Jurkat, Clone E6-1 (cell line): ENCODE results near the gene TRPM3.

ENCODE experiments used
- DNase-seq: peaks from one replicate; pipeline ENCODE4 v3.0.0-alpha.2; 2011; ENCODE audit warnings: low read depth, low spot score
- H3K4me3 ChIP-seq: 2 replicates; pipeline ENCODE4 v1.5.1; 2011; ENCODE audit warnings: mild to moderate bottlenecking, low read length, control low read depth, moderate library complexity

The TRPM3 gene

DNA sequence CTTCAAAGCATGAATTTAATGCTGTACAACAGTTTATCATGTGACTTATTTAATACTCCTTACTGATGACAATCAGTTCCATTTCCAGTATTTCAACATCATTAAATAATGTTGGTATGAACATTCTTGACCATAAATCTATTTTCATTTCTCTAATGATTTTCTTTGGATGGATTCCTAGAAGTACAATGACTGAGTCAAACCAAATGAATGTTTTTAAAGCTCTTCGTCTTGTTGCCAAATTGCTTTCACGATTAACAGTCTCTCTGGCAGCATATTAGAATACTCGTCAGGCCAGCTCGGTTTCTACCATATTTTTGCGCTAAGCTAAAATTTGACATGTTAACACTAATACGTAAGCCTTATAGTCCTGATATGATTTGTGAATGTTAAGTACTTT is 197.0 kb downstream of the TRPM3 start:
- DNase-seq = no peak
- H3K4me3 ChIP-seq = no peak overlapping the region

DNA sequence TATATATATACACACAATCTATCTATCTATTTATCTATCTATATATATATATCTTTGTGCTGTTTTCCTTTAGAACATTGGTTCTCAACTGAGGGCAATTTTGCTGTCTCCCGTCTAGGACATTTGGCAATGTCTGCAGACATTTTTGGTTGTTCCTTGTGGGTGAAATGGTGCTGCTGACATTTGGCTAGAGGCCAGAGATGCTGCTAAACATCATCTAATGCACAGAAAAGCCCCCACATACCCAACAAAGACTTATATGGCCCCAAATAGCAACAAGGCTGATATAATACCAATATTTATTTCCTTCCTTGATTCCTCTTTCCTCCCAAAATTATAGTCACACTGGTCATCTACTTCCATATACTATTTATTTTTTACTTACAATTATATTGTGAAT is 197.5 kb downstream of the TRPM3 start:
- DNase-seq = no peak
- H3K4me3 ChIP-seq = no peak overlapping the region

- no peak for DNase-seq
- no peak overlapping the region for H3K4me3 ChIP-seq
Measured at GRCh38 chr9:70921136-70921535, 200.3 kb downstream of the TRPM3 start.

- DNase-seq = no peak
- H3K4me3 ChIP-seq = no peak overlapping the region
Measured at GRCh38 chr9:70917277-70917676, 204.1 kb downstream of the TRPM3 start.

GRCh38 chr9:70911791-70912190 is 209.6 kb downstream of the TRPM3 start:
- no peak overlapping the region for H3K4me3 ChIP-seq
- no peak for DNase-seq

GRCh38 chr9:70910598-70910997 is 210.8 kb downstream of the TRPM3 start:
- H3K4me3 ChIP-seq = no peak overlapping the region
- no peak for DNase-seq

GRCh38 chr9:70902692-70903131 is 218.7 kb downstream of the TRPM3 start:
- DNase-seq = no peak
- no peak overlapping the region for H3K4me3 ChIP-seq

GRCh38 chr9:70902171-70902570 is 219.2 kb downstream of the TRPM3 start:
- no peak for DNase-seq

GRCh38 chr9:70901746-70902145 is 219.7 kb downstream of the TRPM3 start:
- H3K4me3 ChIP-seq = no peak overlapping the region
- DNase-seq = no peak

More at GRCh38 chr9:70902171-70902570, 219.2 kb downstream of the TRPM3 start:
- H3K4me3 ChIP-seq = no peak overlapping the region

GRCh38 chr9:70901013-70901412 is 220.4 kb downstream of the TRPM3 start:
- H3K4me3 ChIP-seq = no peak overlapping the region
- DNase-seq = no peak

GRCh38 chr9:70893580-70894122 is 227.8 kb downstream of the TRPM3 start:
- no peak overlapping the region for H3K4me3 ChIP-seq
- no peak for DNase-seq

DNA sequence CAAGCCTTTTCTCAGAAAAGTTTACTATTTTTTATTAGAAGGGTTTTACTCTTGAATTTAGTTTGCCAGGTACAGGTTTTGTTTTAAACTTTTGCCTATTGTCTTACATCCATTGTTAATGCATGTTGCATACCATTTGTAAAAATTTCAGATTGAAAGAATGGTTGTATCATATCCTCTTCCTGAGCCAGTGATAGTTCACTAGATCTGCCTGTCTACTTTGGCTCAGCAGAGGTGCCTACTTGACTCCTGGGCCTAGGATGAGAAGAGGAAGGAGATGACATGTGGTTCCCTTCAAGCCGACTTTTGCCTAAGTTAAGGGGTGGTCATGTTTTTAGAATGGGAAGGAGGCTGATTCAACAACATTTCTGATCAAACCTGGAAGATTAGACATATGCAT is 232.9 kb downstream of the TRPM3 start:
- DNase-seq = no peak
- H3K4me3 ChIP-seq = no peak overlapping the region

DNA sequence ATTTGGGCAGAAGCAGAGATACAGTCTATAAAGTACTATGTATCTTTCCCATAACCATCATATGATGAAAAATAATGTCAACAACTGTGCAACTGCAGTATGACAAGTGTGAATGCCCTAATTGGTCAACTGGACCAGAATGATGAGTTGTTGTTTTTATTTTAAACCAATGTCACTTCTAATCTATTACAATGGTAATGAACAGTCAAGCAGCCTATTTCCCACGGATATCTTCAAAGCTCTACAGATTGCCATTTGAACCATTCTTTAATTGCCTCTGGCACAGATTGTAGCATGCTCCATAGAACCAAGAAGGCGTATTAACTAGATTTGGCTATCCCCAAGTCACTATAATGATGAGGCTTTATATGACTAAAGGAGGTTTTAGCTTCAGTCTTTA is 233.6 kb downstream of the TRPM3 start:
- H3K4me3 ChIP-seq = no peak overlapping the region

GRCh38 chr9:70883963-70884793 is 237.2 kb downstream of the TRPM3 start:
- no peak overlapping the region for H3K4me3 ChIP-seq
- no peak for DNase-seq

More for the DNA sequence above, 233.6 kb downstream of the TRPM3 start:
- DNase-seq = no peak

- no peak overlapping the region for H3K4me3 ChIP-seq
- DNase-seq = no peak
Measured at GRCh38 chr9:70883056-70883455, 238.4 kb downstream of the TRPM3 start.

DNA sequence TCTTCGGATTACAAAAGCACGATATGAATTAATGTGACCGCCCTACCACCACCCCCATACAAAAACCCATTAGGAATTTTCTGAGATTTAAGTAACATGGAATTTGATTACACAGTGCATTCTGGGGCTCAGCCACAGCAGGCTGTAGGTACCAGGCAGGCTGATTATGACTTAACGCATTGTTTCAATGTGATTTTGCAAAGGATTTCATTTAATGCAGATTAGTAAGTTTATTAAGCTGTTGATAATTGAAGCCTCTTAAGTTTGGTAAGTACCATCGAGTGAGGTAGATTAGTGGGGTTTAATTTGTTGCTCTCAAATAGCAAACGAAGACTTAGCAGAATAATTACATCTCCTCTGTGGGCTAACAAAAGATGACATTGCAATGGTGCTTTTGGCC is 240.1 kb downstream of the TRPM3 start:
- no peak for DNase-seq
- H3K4me3 ChIP-seq = no peak overlapping the region

DNA sequence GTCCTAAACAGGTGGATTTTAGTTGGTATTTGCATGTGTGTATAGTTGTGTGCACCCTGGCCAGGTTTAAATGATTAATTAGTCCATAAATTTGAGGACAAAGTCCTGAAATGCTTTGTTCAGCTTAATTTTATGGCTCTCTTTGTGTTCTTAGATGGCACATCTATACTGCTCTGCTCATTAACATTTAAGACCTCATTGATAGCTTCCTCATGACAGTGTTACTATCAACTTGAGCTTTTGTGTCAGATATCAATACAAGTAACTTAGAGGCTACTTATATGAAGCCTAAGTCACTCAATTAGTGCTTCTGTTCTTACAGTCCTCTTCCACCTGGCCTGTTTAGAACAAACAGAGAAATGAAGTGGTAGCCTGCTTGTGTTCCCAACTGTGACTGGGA is 240.9 kb downstream of the TRPM3 start:
- DNase-seq = no peak
- no peak overlapping the region for H3K4me3 ChIP-seq

DNA sequence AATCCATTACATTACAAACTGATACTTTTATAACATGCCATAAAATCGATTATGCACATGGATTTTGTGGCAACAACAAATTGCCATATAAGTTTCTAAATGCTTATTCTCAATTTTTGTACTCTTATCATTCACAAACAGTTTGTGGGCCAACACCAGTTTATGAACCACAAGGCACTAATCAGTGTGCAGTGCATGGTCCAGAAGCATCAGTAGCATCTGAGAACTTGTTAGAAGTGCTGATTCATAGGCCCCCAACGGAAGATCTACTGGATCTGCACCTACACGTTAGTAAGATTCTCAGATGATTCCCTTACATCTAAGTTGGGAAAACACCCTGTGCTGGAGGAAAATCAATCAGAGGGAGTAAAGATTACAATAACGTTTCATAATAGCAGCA is 242.8 kb downstream of the TRPM3 start:
- no peak for DNase-seq
- H3K4me3 ChIP-seq = no peak overlapping the region

GRCh38 chr9:70874451-70874850 is 247.0 kb downstream of the TRPM3 start:
- DNase-seq = no peak
- no peak overlapping the region for H3K4me3 ChIP-seq

DNA sequence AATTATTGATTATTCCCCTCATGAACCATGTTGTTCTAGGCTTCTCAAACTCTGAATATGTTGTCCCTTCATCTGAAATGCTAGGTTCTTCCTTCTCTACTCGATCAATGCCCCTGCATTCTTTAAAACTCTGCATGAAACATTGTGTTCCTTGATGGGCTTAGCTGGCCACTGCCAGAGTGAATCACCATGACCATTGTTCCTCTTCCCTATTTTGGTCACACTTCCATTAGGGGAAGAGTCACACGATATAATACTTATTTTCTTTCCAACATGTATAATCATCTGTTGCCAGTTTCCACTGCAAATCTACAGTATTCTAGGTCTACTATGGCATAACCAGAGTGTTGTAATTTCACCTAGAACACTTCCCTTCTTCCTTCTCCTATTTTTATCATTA is 247.9 kb downstream of the TRPM3 start:
- no peak overlapping the region for H3K4me3 ChIP-seq
- DNase-seq = no peak
